Measurements from ENCODE around the gene CPA5. TPM values are rescaled to one million over a fixed set of nuclear protein-coding genes. Genes with fewer than 3 reads are reported as not detected.

CPA5 gene
- total RNA-seq, 2 experiments from 2014 or later = not detected

DNA sequence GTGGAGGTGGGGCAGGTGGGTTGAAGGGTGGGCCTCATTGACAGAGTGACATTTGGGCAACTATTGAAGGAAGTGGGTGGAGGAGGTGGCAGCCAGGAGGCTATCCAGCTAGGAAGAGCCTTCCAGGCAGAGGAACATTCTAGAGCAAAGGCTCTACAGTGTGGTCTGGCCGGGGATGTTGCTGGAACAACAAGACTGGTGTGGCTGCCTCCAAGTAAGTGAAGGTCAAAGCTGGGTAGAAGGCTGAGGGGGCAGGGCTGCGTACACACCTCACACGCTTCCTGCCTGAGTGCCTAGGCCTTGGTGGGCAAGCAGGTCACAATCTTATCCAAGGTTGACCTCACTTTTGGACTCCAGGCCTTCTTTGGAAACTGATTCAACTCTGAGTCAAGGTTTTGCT lies 42.3 kb downstream of the CPA5 start:
- no peak for DNase-seq
- peaks cover under 1% of the 10 kb centered on the region for H3K4me1 Mint-ChIP-seq (ENCODE audit: low read depth)
- H3K27ac Mint-ChIP-seq = no peak overlapping the region
- ChIA-PET CTCF (no interaction called here), POLR2A (no interaction called here)
- intact Hi-C loops (cut with DNase I, micrococcal nuclease) = no loop called here
- Histone ChIP-seq H3K4me1 (ENCODE audit: insufficient read depth, low read length) (no peaks in the 10 kb centered on the region), H3K27ac (ENCODE audit: low read depth in 1 of 2, low read length in 2 of 2) (no peak overlapping the region), H3K4me3 (ENCODE audit: low read length) (no peak overlapping the region), H3K27me3 (ENCODE audit: control insufficient read depth in 1 of 2, insufficient read depth in 2 of 2, low read length in 2 of 2) (no peaks in the 10 kb centered on the region), H3K9me3 (ENCODE audit: control insufficient read depth in 1 of 2, insufficient read depth in 1 of 2, low read length in 2 of 2) (peaks cover 0 to 9% of the 10 kb centered on the region in 2 experiments), H3K36me3 (ENCODE audit: insufficient read depth, low read length) (no peaks in the 10 kb centered on the region)
- ATAC-seq (ENCODE audit: poor library complexity) = no peak
- H3K36me3 Mint-ChIP-seq (ENCODE audit: low read depth) = no peaks in the 10 kb centered on the region
- TF ChIP-seq, protein P1, sequence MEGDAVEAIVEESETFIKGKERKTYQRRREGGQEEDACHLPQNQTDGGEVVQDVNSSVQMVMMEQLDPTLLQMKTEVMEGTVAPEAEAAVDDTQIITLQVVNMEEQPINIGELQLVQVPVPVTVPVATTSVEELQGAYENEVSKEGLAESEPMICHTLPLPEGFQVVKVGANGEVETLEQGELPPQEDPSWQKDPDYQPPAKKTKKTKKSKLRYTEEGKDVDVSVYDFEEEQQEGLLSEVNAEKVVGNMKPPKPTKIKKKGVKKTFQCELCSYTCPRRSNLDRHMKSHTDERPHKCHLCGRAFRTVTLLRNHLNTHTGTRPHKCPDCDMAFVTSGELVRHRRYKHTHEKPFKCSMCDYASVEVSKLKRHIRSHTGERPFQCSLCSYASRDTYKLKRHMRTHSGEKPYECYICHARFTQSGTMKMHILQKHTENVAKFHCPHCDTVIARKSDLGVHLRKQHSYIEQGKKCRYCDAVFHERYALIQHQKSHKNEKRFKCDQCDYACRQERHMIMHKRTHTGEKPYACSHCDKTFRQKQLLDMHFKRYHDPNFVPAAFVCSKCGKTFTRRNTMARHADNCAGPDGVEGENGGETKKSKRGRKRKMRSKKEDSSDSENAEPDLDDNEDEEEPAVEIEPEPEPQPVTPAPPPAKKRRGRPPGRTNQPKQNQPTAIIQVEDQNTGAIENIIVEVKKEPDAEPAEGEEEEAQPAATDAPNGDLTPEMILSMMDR (IDR thresholded peaks at IDR 0.05) = no peak
- H3K9me3 Mint-ChIP-seq = no peaks in the 10 kb centered on the region
- H3K27me3 Mint-ChIP-seq = no peaks in the 10 kb centered on the region
- no peak overlapping the region for H3K4me3 Mint-ChIP-seq

DNA sequence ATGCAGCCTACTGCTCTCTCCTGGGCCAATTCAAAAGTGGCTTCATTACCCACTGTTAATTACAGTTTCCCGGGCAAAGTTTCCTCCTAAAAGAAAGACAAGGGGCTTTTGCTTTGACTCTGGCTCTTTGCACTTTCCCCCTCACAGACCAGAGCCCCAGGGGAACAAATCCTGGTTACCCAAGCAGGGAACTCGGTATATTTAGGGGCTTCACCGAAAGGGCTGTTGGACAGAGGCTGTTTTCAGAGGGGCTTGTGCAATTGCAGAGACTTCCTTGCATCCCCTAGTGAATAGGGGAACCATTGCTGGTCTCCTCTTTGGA lies 42.7 kb downstream of the CPA5 start:
- Histone ChIP-seq H3K9me3 (ENCODE audit: control insufficient read depth in 1 of 2, insufficient read depth in 1 of 2, low read length in 2 of 2) (peaks cover 0 to 9% of the 10 kb centered on the region in 2 experiments), H3K36me3 (ENCODE audit: insufficient read depth, low read length) (no peaks in the 10 kb centered on the region), H3K27me3 (ENCODE audit: control insufficient read depth in 1 of 2, insufficient read depth in 2 of 2, low read length in 2 of 2) (no peaks in the 10 kb centered on the region), H3K4me3 (ENCODE audit: low read length) (no peak overlapping the region), H3K4me1 (ENCODE audit: insufficient read depth, low read length) (no peaks in the 10 kb centered on the region), H3K27ac (ENCODE audit: low read depth in 1 of 2, low read length in 2 of 2) (no peak overlapping the region)
- no peak overlapping the region for H3K4me3 Mint-ChIP-seq
- TF ChIP-seq, protein P1 (IDR thresholded peaks at IDR 0.05) = no peak
- ATAC-seq (ENCODE audit: poor library complexity) (no peak), DNase-seq (no peak)
- H3K27me3 Mint-ChIP-seq = no peaks in the 10 kb centered on the region
- H3K4me1 Mint-ChIP-seq (ENCODE audit: low read depth) = peaks cover 5% of the 10 kb centered on the region
- CTCF ChIA-PET = no interaction called here
- no peaks in the 10 kb centered on the region for H3K9me3 Mint-ChIP-seq
- no peaks in the 10 kb centered on the region for H3K36me3 Mint-ChIP-seq (ENCODE audit: low read depth)
- intact Hi-C loops (cut with DNase I, micrococcal nuclease) = no loop called here
- no peak overlapping the region for H3K27ac Mint-ChIP-seq
- POLR2A ChIA-PET = no interaction called here

DNA sequence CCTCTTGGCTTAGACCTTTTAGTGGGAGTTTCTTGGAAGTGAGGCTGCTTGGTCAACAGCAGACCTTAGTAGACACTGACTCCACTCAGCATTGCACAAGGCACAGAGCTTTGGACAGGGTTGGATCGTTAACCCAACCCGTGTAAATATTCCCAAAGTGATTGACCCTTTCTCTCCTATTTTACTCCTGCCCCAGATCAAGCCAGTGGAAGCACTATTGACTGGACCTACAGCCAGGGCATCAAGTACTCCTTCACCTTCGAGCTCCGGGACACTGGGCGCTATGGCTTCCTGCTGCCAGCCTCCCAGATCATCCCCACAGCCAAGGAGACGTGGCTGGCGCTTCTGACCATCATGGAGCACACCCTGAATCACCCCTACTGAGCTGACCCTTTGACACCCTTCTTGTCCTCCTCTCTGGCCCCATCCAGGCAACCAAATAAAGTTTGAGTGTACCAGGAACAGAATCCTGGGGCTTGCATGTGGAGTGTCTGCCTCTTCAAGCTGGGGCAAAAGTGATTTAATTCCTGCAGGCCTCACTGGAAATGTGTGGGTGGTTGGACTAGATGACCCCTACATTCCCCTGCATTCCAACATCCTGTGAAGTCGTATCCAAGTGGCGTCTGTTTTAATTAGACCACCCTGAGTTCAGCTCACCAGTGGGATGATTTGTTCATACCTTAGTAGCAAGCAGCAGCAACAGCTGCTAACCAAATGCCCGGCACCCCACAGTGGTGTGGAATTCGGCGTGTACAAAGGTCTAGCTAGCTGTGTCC lies 43.2 kb downstream of the CPA5 start:
- H3K36me3 Mint-ChIP-seq (ENCODE audit: low read depth) = no peaks in the 10 kb centered on the region
- ChIA-PET CTCF (no interaction called here), POLR2A (no interaction called here)
- no peak overlapping the region for H3K27ac ChIP-seq (ENCODE audit: low read depth in 1 of 2, low read length in 2 of 2)
- DNase-seq (no peak), ATAC-seq (ENCODE audit: poor library complexity) (no peak)
- no peak overlapping the region for H3K4me3 ChIP-seq (ENCODE audit: low read length)
- peaks cover 0 to 9% of the 10 kb centered on the region in 2 experiments for H3K9me3 ChIP-seq (ENCODE audit: control insufficient read depth in 1 of 2, insufficient read depth in 1 of 2, low read length in 2 of 2)
- TF ChIP-seq, protein P1 (IDR thresholded peaks at IDR 0.05) = no peak
- no peaks in the 10 kb centered on the region for H3K9me3 Mint-ChIP-seq
- intact Hi-C loops (cut with DNase I, micrococcal nuclease) = no loop called here
- no peaks in the 10 kb centered on the region for H3K27me3 ChIP-seq (ENCODE audit: control insufficient read depth in 1 of 2, insufficient read depth in 2 of 2, low read length in 2 of 2)
- no peak overlapping the region for H3K4me3 Mint-ChIP-seq
- no peaks in the 10 kb centered on the region for H3K27me3 Mint-ChIP-seq
- no peaks in the 10 kb centered on the region for H3K36me3 ChIP-seq (ENCODE audit: insufficient read depth, low read length)
- H3K4me1 Mint-ChIP-seq (ENCODE audit: low read depth) = peaks cover 10% of the 10 kb centered on the region
- no peak overlapping the region for H3K27ac Mint-ChIP-seq
- no peaks in the 10 kb centered on the region for H3K4me1 ChIP-seq (ENCODE audit: insufficient read depth, low read length)

All from CD4-positive, alpha-beta T cell (primary cell).